ENCODE data around the gene TAMALIN.

- TF ChIP-seq CTCF (IDR thresholded peaks at IDR 0.05) (no peak), EP300 (IDR thresholded peaks at IDR 0.05) (no peak), POLR2A (IDR thresholded peaks at IDR 0.05) (no peak)
Observed at GRCh38 chr12:52063082-52063924, 56.6 kb downstream of the TAMALIN start.

All from ovary (tissue), 3 donors.